8988T (cell line): Measurements from ENCODE around the gene APOC3.
"Not testable (repeated sequence)": the region's sequence is repeated elsewhere in the genome, so short reads cannot be mapped to it uniquely, and the experiment has no call there.

Source experiments
- DNase-seq: peaks from one replicate; pipeline ENCODE4 v3.0.0; 2011

The APOC3 gene

GRCh38 chr11:116829525-116830183, at the start of gene APOC3:
Gene APOC3 (plus strand): TSS chr11:116829907. CDS start chr11:116830583, 676 bp downstream.
- no peak for DNase-seq

DNA sequence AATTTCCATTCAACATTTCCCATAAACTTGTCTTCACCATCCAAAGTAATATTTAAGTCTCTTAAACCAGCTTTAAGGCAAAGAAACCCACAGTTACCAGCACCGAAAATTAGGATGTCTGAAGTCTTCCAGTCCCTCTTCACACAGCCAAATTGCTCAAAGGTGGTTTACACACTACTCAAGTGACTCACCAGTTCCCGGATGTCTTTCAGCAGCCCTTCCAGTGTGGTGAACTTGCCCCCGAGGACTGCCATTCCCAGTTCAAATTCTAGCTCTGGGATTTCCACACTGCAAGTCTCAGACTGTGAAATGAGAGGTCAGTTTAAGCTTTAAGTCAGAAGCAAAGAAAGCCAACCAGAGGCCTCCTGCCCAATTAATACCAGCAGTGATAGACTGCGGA, 47.0 kb upstream of the APOC3 start:
- DNase-seq, result peak; percentile 24

GRCh38 chr11:116786326-116786725, 43.4 kb upstream of the APOC3 start:
- DNase-seq, result no peak

DNA sequence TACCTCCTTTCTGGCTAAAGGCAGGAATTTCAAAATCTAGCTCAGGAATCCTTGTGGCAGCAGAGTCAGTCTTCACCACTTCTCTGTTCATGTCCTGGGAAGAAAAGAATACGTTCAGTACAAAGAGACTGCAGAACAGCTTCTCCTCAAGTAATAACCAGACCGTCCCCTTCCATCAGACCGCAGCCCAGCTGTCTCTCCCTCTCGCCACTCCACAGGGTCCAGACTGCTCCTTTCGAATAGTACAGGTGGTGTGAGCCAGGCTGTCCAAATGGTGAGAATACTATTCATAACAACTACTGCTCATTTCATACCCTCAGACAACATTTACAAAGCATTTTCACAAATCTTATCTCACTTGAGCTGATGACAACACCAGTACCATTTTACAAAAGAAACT, 42.7 kb upstream of the APOC3 start:
- no peak for DNase-seq

DNA sequence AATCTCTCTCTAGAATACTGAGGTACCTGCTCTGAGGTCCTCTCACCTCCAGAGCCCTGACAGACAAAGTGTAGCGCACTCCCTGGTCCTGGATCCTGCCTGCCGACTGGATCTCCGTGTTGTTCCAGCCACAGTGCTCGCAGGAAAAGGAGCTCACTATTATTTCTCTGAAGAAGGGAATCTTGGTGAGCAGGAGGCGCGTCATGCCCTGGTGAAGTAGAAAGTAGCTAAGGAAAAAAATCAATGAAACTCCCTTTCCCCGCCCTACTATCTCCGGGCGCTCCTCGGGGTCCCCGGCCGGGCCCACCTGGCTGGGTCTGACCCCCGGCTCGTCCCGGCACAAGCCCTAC, 42.3 kb upstream of the APOC3 start:
- DNase-seq, result no peak

DNA sequence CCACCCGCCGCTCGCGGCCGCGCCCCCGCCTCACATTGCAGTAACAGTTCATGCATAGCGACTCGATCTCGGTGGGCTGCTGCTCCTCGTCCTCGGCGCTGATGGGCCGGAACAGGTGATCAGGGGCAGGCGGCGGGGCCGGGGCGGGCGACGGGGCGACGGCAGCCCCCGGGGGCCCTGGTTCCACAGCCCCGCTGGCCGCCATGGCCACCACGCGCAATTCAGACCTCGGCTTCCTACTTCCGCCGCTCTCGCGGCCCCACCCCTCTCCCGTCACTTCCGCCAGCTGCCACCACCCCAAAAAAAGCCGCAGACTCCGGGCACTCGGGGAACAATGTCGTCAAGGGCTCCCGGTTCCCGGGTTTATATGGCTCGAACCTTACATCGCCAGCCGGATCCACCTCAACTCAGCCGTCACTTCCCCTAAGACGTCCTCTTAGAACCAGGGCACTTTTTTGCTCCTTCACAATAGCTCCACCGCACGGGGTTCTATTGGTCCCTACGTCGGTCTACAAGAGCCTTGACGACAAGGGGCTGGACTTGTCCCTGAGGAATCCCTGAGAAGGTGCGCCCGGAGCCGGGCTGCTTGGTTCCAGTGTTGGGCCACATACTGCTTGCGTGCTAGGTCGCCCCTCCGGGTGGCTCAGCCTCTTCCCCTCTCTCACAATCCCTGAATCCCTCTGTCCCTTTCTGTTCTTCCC, 41.8 kb upstream of the APOC3 start, which contains the start of gene ZPR1:
TSS of gene ZPR1 (minus strand) at position 238 of the 701 bp plus-strand sequence. CDS start at position 205, 33 bp downstream.
- peak; percentile 91 for DNase-seq

DNA sequence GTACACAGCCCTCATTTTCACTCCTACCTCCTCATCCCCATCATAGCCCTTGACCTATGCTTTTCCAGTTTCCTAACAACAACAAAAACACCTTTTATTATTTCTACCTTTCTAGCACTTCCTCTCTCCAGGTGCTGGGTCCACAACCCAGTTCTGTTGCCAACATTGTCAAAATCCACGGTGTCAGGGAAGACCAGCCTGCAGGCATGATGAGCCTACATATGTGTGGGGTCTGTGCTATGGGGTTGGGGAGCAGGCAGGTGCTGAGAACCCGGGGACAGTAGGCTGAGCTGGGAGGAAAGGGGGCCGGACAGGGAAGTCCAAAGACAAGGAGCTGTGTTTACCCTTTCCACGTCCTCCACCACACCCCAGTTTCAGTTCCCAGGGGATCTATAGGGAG, 41.2 kb upstream of the APOC3 start:
- no peak for DNase-seq

GRCh38 chr11:116788975-116789374, 40.7 kb upstream of the APOC3 start:
- no peak for DNase-seq

DNA sequence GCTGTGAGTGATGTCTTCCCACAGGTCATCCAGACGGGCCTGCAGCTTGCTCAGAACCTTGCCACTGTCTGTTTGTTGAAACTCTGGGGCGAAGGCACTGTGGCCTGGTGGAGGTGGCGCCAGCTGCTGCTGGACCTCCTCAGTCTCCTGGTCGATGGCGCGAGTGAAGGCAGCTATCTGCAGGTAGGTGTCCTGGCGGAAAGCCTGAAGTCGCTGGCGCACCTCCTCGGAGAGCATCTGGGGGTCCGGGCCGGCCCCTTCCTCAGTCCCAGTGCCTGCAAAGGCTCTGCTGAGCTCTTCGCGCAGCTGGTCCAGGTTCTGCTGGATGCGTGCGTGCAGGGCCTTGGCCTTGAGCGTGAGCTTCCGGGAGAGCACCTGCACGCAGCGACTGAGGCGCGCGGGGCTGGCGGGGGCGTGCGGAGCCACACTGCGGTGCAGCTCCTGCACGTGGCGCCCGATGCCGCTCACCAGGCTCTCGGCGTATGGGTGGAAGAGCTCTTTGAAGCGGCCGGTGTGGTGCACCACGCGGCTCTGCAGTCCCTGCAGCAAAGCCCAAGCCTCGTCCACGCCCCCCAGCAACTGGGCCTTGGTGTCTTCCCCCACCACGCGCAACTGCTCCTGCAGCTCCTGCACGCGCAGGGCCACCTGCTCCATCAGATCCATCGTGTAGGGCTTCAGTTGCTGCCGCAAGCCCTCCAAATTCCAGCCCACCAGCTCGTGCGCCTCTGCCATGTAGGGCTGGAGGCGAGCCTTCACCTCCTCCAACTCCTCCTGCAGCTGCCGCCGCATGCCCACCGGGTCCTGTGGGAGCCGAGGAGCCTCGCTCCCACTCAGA, 39.3 kb upstream of the APOC3 start:
- no peak for DNase-seq

DNA sequence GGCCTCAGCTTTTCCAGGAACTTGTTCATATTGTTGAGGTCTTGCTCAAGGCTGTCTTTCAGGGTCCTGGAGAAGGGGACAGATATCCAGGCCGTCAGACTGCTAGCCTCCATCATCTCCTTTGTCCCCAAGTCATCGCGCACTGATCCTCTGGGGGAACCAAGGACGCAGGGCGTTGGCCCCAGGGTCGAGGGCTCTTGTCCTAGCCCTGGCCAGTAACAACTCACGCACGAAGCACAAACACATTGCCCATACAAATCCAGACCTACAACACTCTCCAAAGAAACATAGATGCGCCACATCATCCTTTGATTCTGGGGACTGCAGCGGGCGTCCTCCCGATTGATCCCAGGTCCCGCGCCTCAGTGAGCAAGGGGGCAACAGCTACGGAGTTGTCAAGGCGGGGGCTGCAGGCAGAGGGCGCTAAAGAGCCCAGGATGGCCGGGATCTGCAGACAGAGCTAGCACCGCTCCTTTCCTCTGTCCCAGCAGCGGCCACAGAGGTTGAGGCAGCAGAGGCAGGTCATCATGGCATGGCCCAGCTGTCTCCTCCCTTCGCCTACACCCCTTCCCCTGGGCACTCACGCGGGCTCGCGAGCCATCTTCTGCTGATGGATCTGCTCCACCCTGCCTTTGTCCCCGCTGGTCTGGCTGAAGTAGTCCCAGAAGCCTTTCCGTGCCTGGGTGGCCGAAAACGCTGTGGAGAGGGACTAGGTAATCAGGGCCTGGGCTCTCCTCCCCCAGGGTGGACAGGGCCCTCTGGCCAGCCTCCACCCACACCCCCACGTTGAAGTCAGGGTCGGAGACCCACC, 38.5 kb upstream of the APOC3 start:
- DNase-seq, result peak; percentile 96

- DNase-seq, result no peak
Observed at GRCh38 chr11:116791813-116792143, 37.9 kb upstream of the APOC3 start, which contains the start of gene APOA5. Gene APOA5 (minus strand): TSS chr11:116791879. CDS start chr11:116791860, 19 bp downstream.

GRCh38 chr11:116792144-116792868, 37.4 kb upstream of the APOC3 start:
- no peak for DNase-seq

- peak; percentile 62 for DNase-seq
Observed at GRCh38 chr11:116792869-116793771, 36.6 kb upstream of the APOC3 start.

- DNase-seq, result no peak
Observed at GRCh38 chr11:116793772-116794097, 36.0 kb upstream of the APOC3 start.

GRCh38 chr11:116794851-116795250, 34.9 kb upstream of the APOC3 start:
- no peak for DNase-seq

- no peak for DNase-seq
Observed at GRCh38 chr11:116796548-116796947, 33.2 kb upstream of the APOC3 start.

GRCh38 chr11:116797816-116798215, 31.9 kb upstream of the APOC3 start:
- no peak for DNase-seq

DNA sequence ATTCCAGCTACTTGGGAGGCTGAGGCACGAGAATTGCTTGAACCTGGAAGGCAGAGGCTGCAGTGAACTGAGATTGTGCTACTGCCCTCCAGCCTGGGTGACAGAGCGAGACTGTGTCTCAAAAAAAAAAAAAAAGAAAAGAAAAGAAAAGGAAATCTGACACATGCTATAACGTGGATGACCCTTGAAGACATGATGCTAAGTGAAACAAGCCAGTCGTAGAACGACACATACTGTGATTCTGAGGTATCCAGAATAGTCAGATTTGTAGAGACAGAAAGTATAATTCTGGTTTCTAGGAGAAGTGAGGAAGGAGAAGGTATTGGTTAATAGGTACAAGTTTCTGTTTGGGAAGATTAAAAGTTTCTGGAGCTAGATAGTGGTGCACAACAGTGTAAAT, 31.3 kb upstream of the APOC3 start:
- no peak for DNase-seq

GRCh38 chr11:116800610-116801009, 29.1 kb upstream of the APOC3 start:
- DNase-seq, result no peak

DNA sequence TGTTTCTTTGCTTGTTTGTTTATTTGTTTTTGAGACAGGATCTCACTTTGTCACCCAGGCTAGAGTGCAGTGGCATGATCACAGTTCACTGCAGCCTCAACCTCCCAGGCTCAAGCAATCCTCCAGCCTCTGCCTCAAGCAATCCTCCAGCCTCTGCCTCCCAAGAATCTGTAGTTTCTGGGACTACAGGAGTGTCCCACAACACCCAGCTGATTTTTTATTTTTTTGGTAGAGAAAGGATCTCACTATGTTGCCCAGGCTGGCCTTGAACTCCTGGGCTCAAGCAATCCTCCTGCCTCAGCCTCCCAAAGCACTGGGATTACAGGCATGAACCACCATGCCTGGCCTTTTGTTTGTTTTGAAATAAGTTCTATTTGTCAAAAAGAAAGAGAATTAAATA, 28.0 kb upstream of the APOC3 start:
- not testable (repeated sequence) for DNase-seq

GRCh38 chr11:116804001-116804400, 25.7 kb upstream of the APOC3 start:
- DNase-seq, result no peak
